Colonic mucosa (tissue), 4 donors: ENCODE data around the gene EFTUD2. TPM values are rescaled to one million over a fixed set of nuclear protein-coding genes. Genes with fewer than 3 reads are reported as not detected.

Source experiments
- DNase-seq: peaks from one replicate; pipeline ENCODE4 v3.0.0-alpha.2; 2020
- H3K27ac ChIP-seq: fragments of 200-600 bp; one replicate; pipeline ENCODE4 v1.8.0; 2021
- H3K27me3 ChIP-seq: fragments of 200-600 bp; one replicate; pipeline ENCODE4 v1.8.0; 2021
- H3K36me3 ChIP-seq: fragments of 200-600 bp; one replicate; pipeline ENCODE4 v1.8.0; 2021
- H3K4me1 ChIP-seq: fragments of 200-600 bp; one replicate; pipeline ENCODE4 v1.8.0; 2021; ENCODE audit warnings: mild to moderate bottlenecking
- H3K4me3 ChIP-seq: fragments of 200-600 bp; one replicate; pipeline ENCODE4 v1.8.0; 2021
- H3K9ac ChIP-seq, 2 donors: one replicate each; pipeline ENCODE4 v1.7.0; 2013; ENCODE audit warnings: control low read depth in 2 of 2, low read depth in 2 of 2, low read length in 2 of 2
- H3K9me3 ChIP-seq: fragments of 200-600 bp; one replicate; pipeline ENCODE4 v1.8.0; 2021
- intact Hi-C: fragments of 100-400 bp; cut with DNase I; formaldehyde crosslinking; loops from one replicate; pipeline ENCODE4 v1.14.1; 2022
- microRNA-seq: library from miRNA; unstranded; fragments of <30 nt; microRNA quantifications from one replicate; pipeline ENCODE4, GENCODE V29; 2019
- total RNA-seq, 2 donors: library from RNA; stranded (reverse); fragmentation: NEBNext Ultra II Directional in 1 of 2; extraction: Animal tissue kit (Norgen Biotek cat#: 25700) in 1 of 2; gene quantifications; one replicate each; pipeline ENCODE4 v1.2.1, GENCODE V29; 2021
- TF ChIP-seq, protein P1 (sequence below): fragments of 200-600 bp; IDR thresholded peaks from one replicate; pipeline ENCODE4 v1.8.0; 2022; ENCODE audit warnings: antibody characterized with exemption, mild to moderate bottlenecking
- donor health status: healthy.
- donor health status: DM: no; HTN: no; CAD: no.
- donor health status: DM: no; HTN: no; CAD: no.

Gene EFTUD2
- total RNA-seq, 2 donors from 2014 or later: 74.8 to 109 TPM

GRCh38 chr17:44807817-44808155, 91.5 kb downstream of the EFTUD2 start:
- intact Hi-C loops: no loop called here
- Histone ChIP-seq H3K9me3 (no peaks in the 10 kb centered on the region), H3K27me3 (no peaks in the 10 kb centered on the region), H3K36me3 (no peaks in the 10 kb centered on the region), H3K4me3 (no peak overlapping the region), H3K9ac (no peak overlapping the region), H3K4me1 (no peaks in the 10 kb centered on the region), H3K27ac (no peak overlapping the region)
- no peak for DNase-seq
- TF ChIP-seq, protein P1, sequence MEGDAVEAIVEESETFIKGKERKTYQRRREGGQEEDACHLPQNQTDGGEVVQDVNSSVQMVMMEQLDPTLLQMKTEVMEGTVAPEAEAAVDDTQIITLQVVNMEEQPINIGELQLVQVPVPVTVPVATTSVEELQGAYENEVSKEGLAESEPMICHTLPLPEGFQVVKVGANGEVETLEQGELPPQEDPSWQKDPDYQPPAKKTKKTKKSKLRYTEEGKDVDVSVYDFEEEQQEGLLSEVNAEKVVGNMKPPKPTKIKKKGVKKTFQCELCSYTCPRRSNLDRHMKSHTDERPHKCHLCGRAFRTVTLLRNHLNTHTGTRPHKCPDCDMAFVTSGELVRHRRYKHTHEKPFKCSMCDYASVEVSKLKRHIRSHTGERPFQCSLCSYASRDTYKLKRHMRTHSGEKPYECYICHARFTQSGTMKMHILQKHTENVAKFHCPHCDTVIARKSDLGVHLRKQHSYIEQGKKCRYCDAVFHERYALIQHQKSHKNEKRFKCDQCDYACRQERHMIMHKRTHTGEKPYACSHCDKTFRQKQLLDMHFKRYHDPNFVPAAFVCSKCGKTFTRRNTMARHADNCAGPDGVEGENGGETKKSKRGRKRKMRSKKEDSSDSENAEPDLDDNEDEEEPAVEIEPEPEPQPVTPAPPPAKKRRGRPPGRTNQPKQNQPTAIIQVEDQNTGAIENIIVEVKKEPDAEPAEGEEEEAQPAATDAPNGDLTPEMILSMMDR: no peak

DNA sequence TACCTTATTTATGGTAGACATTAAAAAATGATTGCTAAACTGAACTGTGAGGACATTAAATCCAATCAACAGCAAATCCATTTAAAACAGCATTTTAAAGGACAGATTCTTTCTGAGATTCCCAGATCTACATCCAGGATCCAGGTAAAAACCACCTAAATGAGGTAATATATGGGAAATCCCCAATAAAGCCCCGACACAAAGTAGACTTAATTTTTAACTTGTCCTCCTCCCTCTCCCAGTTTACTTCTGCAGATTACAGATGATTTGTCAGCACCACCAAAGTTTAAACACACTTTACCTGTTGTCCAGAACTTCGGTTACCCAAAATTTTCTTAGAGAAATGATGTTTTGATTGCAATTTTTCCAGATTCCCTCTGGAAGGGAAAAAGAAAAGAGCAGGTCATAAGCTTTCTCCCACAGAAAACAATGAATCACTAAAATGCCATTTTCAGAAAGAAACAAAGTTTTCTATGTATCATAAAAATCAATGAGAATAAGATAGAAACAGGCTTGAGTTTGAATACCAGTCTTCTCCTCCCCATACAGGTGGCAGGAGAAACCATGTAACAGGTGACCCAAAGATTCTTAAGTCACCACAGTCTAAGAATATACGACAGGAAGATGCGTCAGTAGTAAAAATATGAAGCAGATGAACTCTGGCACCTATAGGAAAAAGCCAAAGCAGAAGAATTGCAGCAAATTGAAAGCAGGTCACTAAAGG, 92.0 kb downstream of the EFTUD2 start:
- TF ChIP-seq, protein P1: no peak
- Histone ChIP-seq H3K27ac (no peak overlapping the region), H3K27me3 (no peaks in the 10 kb centered on the region), H3K4me3 (no peak overlapping the region), H3K36me3 (no peaks in the 10 kb centered on the region), H3K9me3 (no peaks in the 10 kb centered on the region), H3K4me1 (no peaks in the 10 kb centered on the region), H3K9ac (no peak overlapping the region)
- intact Hi-C loops: no loop called here
- no peak for DNase-seq

DNA sequence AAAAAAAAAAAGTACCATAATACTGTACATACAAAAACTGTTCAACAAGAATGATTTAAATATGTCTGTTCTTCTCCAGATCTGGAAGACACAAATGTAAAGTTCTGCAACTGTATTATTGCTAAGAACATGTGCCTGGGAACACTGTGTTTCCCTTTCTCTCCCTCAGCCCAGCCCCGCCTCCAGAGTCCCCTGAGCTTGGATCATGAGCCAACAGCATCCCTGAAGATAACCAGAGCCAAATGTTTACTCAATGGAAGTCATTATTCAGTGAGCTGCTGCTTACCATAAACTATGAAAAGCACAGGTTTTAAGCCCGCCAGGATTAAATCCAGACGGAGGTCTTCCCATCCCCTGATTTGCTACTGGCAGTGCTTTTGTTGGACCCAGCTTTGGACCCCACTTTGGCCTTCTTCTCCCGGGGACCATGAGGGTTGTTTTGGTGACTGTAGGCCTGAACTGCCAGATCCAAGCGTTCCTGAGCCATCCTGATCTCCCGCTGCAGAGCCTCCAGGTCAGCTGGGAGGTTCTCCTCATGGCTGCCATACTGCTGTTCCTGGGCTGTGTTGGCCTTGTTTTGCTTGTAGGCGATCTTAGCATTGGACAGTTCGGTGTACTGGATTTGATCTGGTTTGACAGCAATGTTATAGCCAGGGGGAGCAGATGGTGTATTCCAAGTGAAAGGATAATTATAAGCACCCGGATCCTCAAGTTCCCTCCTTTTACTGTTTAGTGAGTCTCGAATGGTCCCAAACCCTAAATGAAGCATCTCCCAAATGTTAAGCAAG, 94.7 kb downstream of the EFTUD2 start:
- no peaks in the 10 kb centered on the region for H3K4me1 ChIP-seq
- H3K9me3 ChIP-seq: no peaks in the 10 kb centered on the region
- H3K36me3 ChIP-seq: no peaks in the 10 kb centered on the region
- no peak for DNase-seq
- no peak overlapping the region for H3K4me3 ChIP-seq
- H3K9ac ChIP-seq: no peak overlapping the region
- TF ChIP-seq, protein P1: no peak
- intact Hi-C loops: no loop called here
- H3K27me3 ChIP-seq: no peaks in the 10 kb centered on the region
- H3K27ac ChIP-seq: no peak overlapping the region

DNA sequence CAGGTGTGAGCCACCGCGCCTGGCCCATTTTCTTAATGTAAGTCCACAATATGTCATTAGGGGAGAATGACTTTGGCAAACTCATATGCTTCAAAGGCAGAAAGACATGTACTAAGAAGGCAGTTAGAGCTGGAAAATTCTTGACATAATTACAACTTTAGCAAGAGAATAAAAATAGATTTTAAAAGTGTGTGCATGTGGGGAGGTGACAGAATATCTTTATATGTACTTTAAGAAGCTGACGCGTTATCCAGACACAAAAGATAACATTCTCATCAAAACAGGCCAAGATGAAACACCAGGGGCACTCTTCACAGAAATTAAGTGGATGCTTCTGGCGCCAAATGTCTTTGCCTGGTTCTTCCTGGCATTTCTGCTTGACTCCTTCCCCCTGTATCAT, 97.4 kb downstream of the EFTUD2 start:
- no peak overlapping the region for H3K4me3 ChIP-seq
- no peaks in the 10 kb centered on the region for H3K36me3 ChIP-seq
- no peaks in the 10 kb centered on the region for H3K4me1 ChIP-seq
- no peak overlapping the region for H3K27ac ChIP-seq
- intact Hi-C loops: no loop called here
- H3K27me3 ChIP-seq: no peaks in the 10 kb centered on the region
- no peak for DNase-seq
- TF ChIP-seq, protein P1: no peak
- no peak overlapping the region for H3K9ac ChIP-seq
- no peaks in the 10 kb centered on the region for H3K9me3 ChIP-seq

Small RNA genes within 50 kb of the gene (microRNA-seq; reads per million reads assigned to microRNA genes)
- gene MIR6783: not detected

Other genes with a start within 250 kb of the EFTUD2 start
- gene MEIOC, start 243.0 kb downstream of the EFTUD2 start, total RNA-seq: not detected
- gene CCDC43, start 209.7 kb downstream of the EFTUD2 start, total RNA-seq: 10 to 100 TPM; 22.2 to 25.5 TPM
- gene DBF4B, start 190.8 kb downstream of the EFTUD2 start, total RNA-seq: 10 to 100 TPM in 1 of 2 donors, 1 to 10 TPM in 1; 5.6 to 14.4 TPM
- under 1 TPM; 0.42 TPM for gene ADAM11, start 140.5 kb downstream of the EFTUD2 start, total RNA-seq
- gene GJC1, start 69.2 kb downstream of the EFTUD2 start, total RNA-seq: 1 to 10 TPM; 1.1 to 8.2 TPM
- under 1 TPM in 1 of 2 donors, not detected in 1; 0.53 TPM for gene HIGD1B, start 51.6 kb downstream of the EFTUD2 start, total RNA-seq
- gene GFAP, start 16.1 kb upstream of the EFTUD2 start, total RNA-seq: under 1 TPM in 1 of 2 donors, not detected in 1; 0.20 TPM
- 10 to 100 TPM in 1 of 2 donors, 1 to 10 TPM in 1; 5.7 to 45.5 TPM for gene KIF18B, start 48.3 kb upstream of the EFTUD2 start, total RNA-seq
- 1 to 10 TPM; 1.2 to 1.9 TPM for gene C1QL1, start 68.9 kb upstream of the EFTUD2 start, total RNA-seq
- 10 to 100 TPM; 20.2 to 46.8 TPM for gene DCAKD, start 152.2 kb upstream of the EFTUD2 start, total RNA-seq
- gene NMT1, start 161.9 kb upstream of the EFTUD2 start, total RNA-seq: 100 to 1,000 TPM in 1 of 2 donors, 10 to 100 TPM in 1; 68.0 to 127 TPM
- 100 to 1,000 TPM; 300 to 312 TPM for gene PLCD3, start 233.1 kb upstream of the EFTUD2 start, total RNA-seq
- gene ACBD4, start 236.2 kb upstream of the EFTUD2 start, total RNA-seq: 10 to 100 TPM; 13.0 to 16.6 TPM
- gene HEXIM1, start 249.0 kb upstream of the EFTUD2 start, total RNA-seq: 10 to 100 TPM; 37.0 to 38.4 TPM